ENCODE results near the gene PCGF3. TPM values are rescaled to one million over a fixed set of nuclear protein-coding genes. Genes with fewer than 3 reads are reported as not detected.
"Not testable (repeated sequence)": the region's sequence is repeated elsewhere in the genome, so short reads cannot be mapped to it uniquely, and the experiment has no call there.

PCGF3 gene
- total RNA-seq, 5 donors from 2014 or later (not counting 1 experiment from before 2014, with no cell fraction given): 47.0 to 76.9 (median 51.1) TPM

GRCh38 chr4:726235-726787 lies 20.7 kb downstream of the PCGF3 start:
- Mint-ChIP-seq H3K4me1 (peaks cover 9 to 19% (median 15%) of the 10 kb centered on the region in 3 donors), H3K27me3 (no peaks in the 10 kb centered on the region), H3K36me3 (peaks cover 23% of the 10 kb centered on the region), H3K9me3 (no peaks in the 10 kb centered on the region), H3K4me3 (no peak overlapping the region), H3K27ac (no peak overlapping the region)
- DNase-seq (no peak), ATAC-seq (replicated peaks in 1 of 4) (no peak)
- Histone ChIP-seq H3K27ac (ENCODE audit: low read length) (no peak overlapping the region), H3K27me3 (replicated peaks in 1 of 2; ENCODE audit: control insufficient read depth in 2 of 2, extremely low read depth in 1 of 2, insufficient read depth in 2 of 2, low read length in 1 of 2) (no peaks in the 10 kb centered on the region), H3K9me3 (no peaks in the 10 kb centered on the region), H3K36me3 (ENCODE audit: control insufficient read depth in 2 of 2, extremely low read depth in 1 of 2, insufficient read depth in 1 of 2, low read length in 1 of 2) (peaks cover 8 to 14% of the 10 kb centered on the region in 2 donors), H3K4me3 (ENCODE audit: control insufficient read depth in 1 of 2, extremely low read depth in 1 of 2, low read length in 1 of 2) (no peak overlapping the region), H3K4me1 (ENCODE audit: control insufficient read depth in 1 of 2, extremely low read depth in 1 of 2, insufficient read depth in 2 of 2, low read length in 2 of 2) (no peaks in the 10 kb centered on the region)
- ChIA-PET POLR2A (no interaction called here), CTCF (no interaction called here)
- 86% methylated on average over 10 of the region's 16 CpGs for WGBS (ENCODE audit: insufficient coverage)

DNA sequence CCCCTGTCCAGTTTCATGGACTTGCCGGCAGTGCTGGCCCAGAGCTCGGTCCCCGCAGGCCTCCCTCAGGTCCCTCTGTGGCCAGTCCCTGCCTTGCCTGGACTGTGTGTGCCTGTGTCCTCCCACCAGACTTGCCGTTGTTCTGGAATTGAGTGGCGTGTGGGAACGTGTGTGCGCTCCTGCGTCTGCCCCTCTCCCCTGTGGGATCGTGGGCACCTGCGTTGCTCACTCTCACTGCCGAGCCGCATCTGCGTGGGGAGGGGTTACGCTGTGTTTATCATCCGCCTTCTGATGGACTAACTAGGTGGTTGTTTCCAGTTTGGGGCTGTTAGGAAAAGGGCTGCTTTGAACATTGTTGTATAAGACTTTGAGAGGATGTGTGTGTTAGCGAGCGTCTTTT lies 21.2 kb downstream of the PCGF3 start:
- WGBS (ENCODE audit: insufficient coverage): 91% methylated on average over 8 of the region's 17 CpGs
- Histone ChIP-seq H3K4me3 (ENCODE audit: control insufficient read depth in 1 of 2, extremely low read depth in 1 of 2, low read length in 1 of 2) (no peak overlapping the region), H3K27ac (ENCODE audit: low read length) (no peak overlapping the region), H3K4me1 (ENCODE audit: control insufficient read depth in 1 of 2, extremely low read depth in 1 of 2, insufficient read depth in 2 of 2, low read length in 2 of 2) (no peaks in the 10 kb centered on the region), H3K9me3 (no peaks in the 10 kb centered on the region), H3K27me3 (replicated peaks in 1 of 2; ENCODE audit: control insufficient read depth in 2 of 2, extremely low read depth in 1 of 2, insufficient read depth in 2 of 2, low read length in 1 of 2) (no peaks in the 10 kb centered on the region), H3K36me3 (ENCODE audit: control insufficient read depth in 2 of 2, extremely low read depth in 1 of 2, insufficient read depth in 1 of 2, low read length in 1 of 2) (peaks cover 8 to 14% of the 10 kb centered on the region in 2 donors)
- H3K4me3 Mint-ChIP-seq: no peak overlapping the region
- no peaks in the 10 kb centered on the region for H3K9me3 Mint-ChIP-seq
- peak overlapping the region in 1 of 2 donors; percentile 2 for H3K27ac Mint-ChIP-seq
- ATAC-seq (replicated peaks in 1 of 4): no peak
- peaks cover 18% of the 10 kb centered on the region for H3K36me3 Mint-ChIP-seq
- H3K4me1 Mint-ChIP-seq: peaks cover 9 to 19% (median 15%) of the 10 kb centered on the region in 3 donors
- no peak for DNase-seq
- ChIA-PET CTCF (interaction anchor here in 1 of 2 donors (0.6 kb wide), 1 partner anchor 1566 kb away, joined by 4 read pairs; no protein-coding TSS in a partner anchor), POLR2A (no interaction called here)
- H3K27me3 Mint-ChIP-seq: no peaks in the 10 kb centered on the region

- H3K27me3 ChIP-seq (replicated peaks in 1 of 2; ENCODE audit: control insufficient read depth in 2 of 2, extremely low read depth in 1 of 2, insufficient read depth in 2 of 2, low read length in 1 of 2): no peaks in the 10 kb centered on the region
- no peak overlapping the region for H3K27ac ChIP-seq (ENCODE audit: low read length)
- H3K4me1 Mint-ChIP-seq: peaks cover 9 to 19% (median 15%) of the 10 kb centered on the region in 3 donors
- no peaks in the 10 kb centered on the region for H3K9me3 Mint-ChIP-seq
- H3K4me3 ChIP-seq (ENCODE audit: control insufficient read depth in 1 of 2, extremely low read depth in 1 of 2, low read length in 1 of 2): no peak overlapping the region
- H3K4me3 Mint-ChIP-seq: no peak overlapping the region
- no peak overlapping the region for H3K27ac Mint-ChIP-seq
- ATAC-seq (replicated peaks in 1 of 4) (no peak), DNase-seq (no peak)
- WGBS (ENCODE audit: insufficient coverage): 89% methylated on average over 5 of the region's 6 CpGs
- H3K9me3 ChIP-seq: no peaks in the 10 kb centered on the region
- peaks cover 8 to 18% of the 10 kb centered on the region in 2 donors for H3K36me3 ChIP-seq (ENCODE audit: control insufficient read depth in 2 of 2, extremely low read depth in 1 of 2, insufficient read depth in 1 of 2, low read length in 1 of 2)
- ChIA-PET POLR2A (no interaction called here), CTCF (no interaction called here)
- peaks cover 13% of the 10 kb centered on the region for H3K36me3 Mint-ChIP-seq
- H3K27me3 Mint-ChIP-seq: no peaks in the 10 kb centered on the region
- no peaks in the 10 kb centered on the region for H3K4me1 ChIP-seq (ENCODE audit: control insufficient read depth in 1 of 2, extremely low read depth in 1 of 2, insufficient read depth in 2 of 2, low read length in 2 of 2)
Observed at GRCh38 chr4:727576-727975, 21.9 kb downstream of the PCGF3 start.

DNA sequence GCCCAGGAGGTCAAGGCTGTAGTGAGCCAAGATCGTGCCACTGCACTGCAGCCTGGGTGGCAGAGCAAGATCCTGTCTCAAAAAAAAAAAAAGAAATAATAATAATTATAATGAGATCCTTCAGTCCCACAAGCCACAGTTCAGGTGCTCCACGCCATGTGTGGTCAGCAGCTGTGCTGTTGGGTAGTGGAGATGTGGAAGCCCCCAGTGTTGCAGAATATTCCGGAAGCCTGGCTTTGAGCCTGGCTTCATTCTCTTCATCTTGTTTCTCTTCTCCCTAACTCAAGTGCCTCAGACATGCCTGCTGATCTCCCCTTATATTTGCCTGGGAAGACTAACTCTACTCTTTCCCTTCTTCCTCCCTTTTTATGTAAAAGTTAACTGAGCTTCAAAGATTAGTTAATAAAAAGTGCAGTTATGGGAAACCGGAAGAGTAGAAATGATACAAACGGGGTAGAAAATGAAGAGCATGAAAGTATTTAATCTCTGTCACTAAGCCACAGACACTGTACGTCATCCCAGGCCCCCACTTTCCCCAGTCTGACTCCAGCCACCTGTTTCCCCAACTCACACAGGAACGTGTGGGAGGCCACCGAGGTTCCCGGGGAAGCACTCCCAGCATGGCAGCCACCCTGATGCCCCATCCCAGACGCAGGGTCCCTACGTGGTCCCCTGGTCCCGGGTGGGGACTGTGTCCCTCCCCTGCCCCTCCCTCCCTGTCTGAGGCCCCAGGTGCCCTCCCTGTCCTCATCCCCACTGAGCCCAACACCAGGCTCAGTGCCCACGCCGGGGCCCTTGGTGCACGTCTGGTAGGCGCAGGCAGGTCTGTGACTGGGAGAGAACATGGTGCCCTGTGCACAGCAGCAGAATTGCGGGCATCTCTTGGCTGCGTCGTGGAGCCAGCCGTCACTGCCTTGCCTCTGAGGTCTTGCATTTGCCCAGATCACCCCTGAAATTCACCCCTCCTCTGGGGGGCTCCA lies 24.0 kb downstream of the PCGF3 start:
- POLR2A ChIA-PET: no interaction called here
- CTCF ChIA-PET: interaction anchor here in 1 of 2 donors (0.8 kb wide), 1 partner anchor 12 kb away, joined by 3 read pairs; no protein-coding TSS in a partner anchor
- no peak for DNase-seq
- no peaks in the 10 kb centered on the region for H3K4me1 ChIP-seq (ENCODE audit: control insufficient read depth in 1 of 2, extremely low read depth in 1 of 2, insufficient read depth in 2 of 2, low read length in 2 of 2)
- H3K9me3 Mint-ChIP-seq: no peaks in the 10 kb centered on the region
- WGBS (ENCODE audit: insufficient coverage): 94% methylated on average over 14 of the region's 20 CpGs
- no peak for ATAC-seq (replicated peaks in 1 of 4)
- H3K27me3 Mint-ChIP-seq: no peaks in the 10 kb centered on the region
- H3K36me3 Mint-ChIP-seq: peaks cover 28% of the 10 kb centered on the region
- H3K27me3 ChIP-seq (replicated peaks in 1 of 2; ENCODE audit: control insufficient read depth in 2 of 2, extremely low read depth in 1 of 2, insufficient read depth in 2 of 2, low read length in 1 of 2): no peaks in the 10 kb centered on the region
- no peak overlapping the region for H3K4me3 ChIP-seq (ENCODE audit: control insufficient read depth in 1 of 2, extremely low read depth in 1 of 2, low read length in 1 of 2)
- H3K27ac ChIP-seq (ENCODE audit: low read length): no peak overlapping the region
- H3K36me3 ChIP-seq (ENCODE audit: control insufficient read depth in 2 of 2, extremely low read depth in 1 of 2, insufficient read depth in 1 of 2, low read length in 1 of 2): peaks cover 17 to 33% of the 10 kb centered on the region in 2 donors
- H3K9me3 ChIP-seq: no peaks in the 10 kb centered on the region
- H3K27ac Mint-ChIP-seq: peak overlapping the region in 1 of 2 donors; percentile 19
- peaks cover 9 to 19% (median 13%) of the 10 kb centered on the region in 3 donors for H3K4me1 Mint-ChIP-seq
- no peak overlapping the region for H3K4me3 Mint-ChIP-seq

GRCh38 chr4:730511-730910 lies 24.9 kb downstream of the PCGF3 start:
- no peak overlapping the region for H3K27ac Mint-ChIP-seq
- POLR2A ChIA-PET: no interaction called here
- CTCF ChIA-PET: no interaction called here

GRCh38 chr4:730946-731904 lies 25.6 kb downstream of the PCGF3 start:
- H3K9me3 Mint-ChIP-seq; ATAC-seq (replicated peaks in 1 of 4): not testable (repeated sequence)
- peaks cover 30% of the 10 kb centered on the region for H3K36me3 Mint-ChIP-seq

More at GRCh38 chr4:730511-730910, 24.9 kb downstream of the PCGF3 start:
- no peak for DNase-seq
- H3K9me3 ChIP-seq: no peaks in the 10 kb centered on the region
- peaks cover 8 to 14% (median 8%) of the 10 kb centered on the region in 3 donors for H3K4me1 Mint-ChIP-seq
- H3K36me3 ChIP-seq (ENCODE audit: control insufficient read depth in 2 of 2, extremely low read depth in 1 of 2, insufficient read depth in 1 of 2, low read length in 1 of 2): peaks cover 17 to 40% of the 10 kb centered on the region in 2 donors
- no peak overlapping the region for H3K4me3 ChIP-seq (ENCODE audit: control insufficient read depth in 1 of 2, extremely low read depth in 1 of 2, low read length in 1 of 2)
- H3K36me3 Mint-ChIP-seq: peaks cover 30% of the 10 kb centered on the region
- no peaks in the 10 kb centered on the region for H3K4me1 ChIP-seq (ENCODE audit: control insufficient read depth in 1 of 2, extremely low read depth in 1 of 2, insufficient read depth in 2 of 2, low read length in 2 of 2)
- no peaks in the 10 kb centered on the region for H3K9me3 Mint-ChIP-seq
- no peak overlapping the region for H3K4me3 Mint-ChIP-seq
- no peaks in the 10 kb centered on the region for H3K27me3 Mint-ChIP-seq
- no peak overlapping the region for H3K27ac ChIP-seq (ENCODE audit: low read length)
- 98% methylated on average over 27 of the region's 27 CpGs for WGBS (ENCODE audit: insufficient coverage)
- H3K27me3 ChIP-seq (replicated peaks in 1 of 2; ENCODE audit: control insufficient read depth in 2 of 2, extremely low read depth in 1 of 2, insufficient read depth in 2 of 2, low read length in 1 of 2): no peaks in the 10 kb centered on the region
- no peak for ATAC-seq (replicated peaks in 1 of 4)

More at GRCh38 chr4:730946-731904, 25.6 kb downstream of the PCGF3 start:
- 99% methylated on average over 34 of the region's 68 CpGs for WGBS (ENCODE audit: insufficient coverage)
- H3K4me3 ChIP-seq (ENCODE audit: control insufficient read depth in 1 of 2, extremely low read depth in 1 of 2, low read length in 1 of 2); H3K27ac Mint-ChIP-seq; H3K27ac ChIP-seq (ENCODE audit: low read length); CTCF ChIA-PET; H3K27me3 ChIP-seq (replicated peaks in 1 of 2; ENCODE audit: control insufficient read depth in 2 of 2, extremely low read depth in 1 of 2, insufficient read depth in 2 of 2, low read length in 1 of 2); H3K4me1 ChIP-seq (ENCODE audit: control insufficient read depth in 1 of 2, extremely low read depth in 1 of 2, insufficient read depth in 2 of 2, low read length in 2 of 2); DNase-seq; H3K27me3 Mint-ChIP-seq; POLR2A ChIA-PET; H3K9me3 ChIP-seq; H3K4me3 Mint-ChIP-seq: not testable (repeated sequence)
- H3K36me3 ChIP-seq (ENCODE audit: control insufficient read depth in 2 of 2, extremely low read depth in 1 of 2, insufficient read depth in 1 of 2, low read length in 1 of 2): peaks cover 17 to 44% of the 10 kb centered on the region in 2 donors
- peaks cover 8 to 13% (median 8%) of the 10 kb centered on the region in 3 donors for H3K4me1 Mint-ChIP-seq

Measured in T-cell (primary cell).